HG03575 (cell line): ENCODE measurements around the gene RAB10.
"Not testable (repeated sequence)": the region's sequence is repeated elsewhere in the genome, so short reads cannot be mapped to it uniquely, and the experiment has no call there.

Source experiments
- ATAC-seq: cut with Tn5 transposase; IDR thresholded peaks from one replicate; pipeline ENCODE4 v1.9.1; 2021; ENCODE audit not compliant: unreplicated experiment, insufficient number of reproducible peaks, low FRiP score; ENCODE audit errors: extremely low read depth

RAB10 gene

GRCh38 chr2:26011990-26012856 is 21.7 kb upstream of the RAB10 start:
- no peak for ATAC-seq

GRCh38 chr2:26013668-26014067 is 20.2 kb upstream of the RAB10 start:
- ATAC-seq, result no peak

GRCh38 chr2:26016012-26016705 is 17.7 kb upstream of the RAB10 start:
- ATAC-seq, result no peak

GRCh38 chr2:26016706-26017045 is 17.2 kb upstream of the RAB10 start:
- ATAC-seq, result not testable (repeated sequence)

- no peak for ATAC-seq
Measured at GRCh38 chr2:26017464-26018183, 16.3 kb upstream of the RAB10 start.

GRCh38 chr2:26018184-26019055 is 15.5 kb upstream of the RAB10 start:
- no peak for ATAC-seq

- no peak for ATAC-seq
Measured at GRCh38 chr2:26020231-26020640, 13.6 kb upstream of the RAB10 start.

- ATAC-seq, result no peak
Measured at GRCh38 chr2:26024260-26024659, 9.6 kb upstream of the RAB10 start.

GRCh38 chr2:26025509-26025908 is 8.4 kb upstream of the RAB10 start:
- ATAC-seq, result no peak

- not testable (repeated sequence) for ATAC-seq
Measured at GRCh38 chr2:26028083-26028482, 5.8 kb upstream of the RAB10 start.

GRCh38 chr2:26032586-26033269 is 1.2 kb upstream of the RAB10 start:
- ATAC-seq, result not testable (repeated sequence)

GRCh38 chr2:26033270-26033817 is 540 bp upstream of the RAB10 start:
- ATAC-seq, result no peak

- ATAC-seq, result no peak
Measured at GRCh38 chr2:26034637-26034992, 731 bp downstream of the RAB10 start.

- no peak for ATAC-seq
Measured at GRCh38 chr2:26035090-26035743, 1.3 kb downstream of the RAB10 start.

- ATAC-seq, result no peak
Measured at GRCh38 chr2:26039603-26040323, 5.9 kb downstream of the RAB10 start.

- ATAC-seq, result no peak
Measured at GRCh38 chr2:26043109-26043508, 9.2 kb downstream of the RAB10 start.
